Mesothelial cell of epicardium (in vitro differentiated cells): ENCODE data around the gene ACTA1. TPM values are rescaled to one million over a fixed set of nuclear protein-coding genes. Genes with fewer than 3 reads are reported as not detected.

ENCODE experiments used
- DNase-seq, 2 experiments: peaks; one replicate each; pipeline ENCODE4 v3.0.0; 2021; ENCODE audit warnings: low spot score in 2 of 2; ENCODE audit not compliant: unreplicated experiment in 2 of 2
- H3K27ac Mint-ChIP-seq: 2 replicates; pipeline ENCODE4 v1.8.0; 2021; ENCODE audit warnings: mixed read lengths
- H3K27me3 Mint-ChIP-seq: 2 replicates; pipeline ENCODE4 v1.8.0; 2021; ENCODE audit warnings: low read depth, mixed read lengths
- H3K36me3 Mint-ChIP-seq: 2 replicates; pipeline ENCODE4 v1.8.0; 2021; ENCODE audit warnings: mixed read lengths
- H3K4me1 Mint-ChIP-seq: 2 replicates; pipeline ENCODE4 v1.8.0; 2021; ENCODE audit warnings: mixed read lengths
- H3K4me3 Mint-ChIP-seq: 2 replicates; pipeline ENCODE4 v1.8.0; 2021; ENCODE audit warnings: mild to moderate bottlenecking, moderate library complexity, mixed read lengths
- H3K9me3 Mint-ChIP-seq: 2 replicates; pipeline ENCODE4 v1.8.0; 2021; ENCODE audit warnings: mixed read lengths
- total RNA-seq: library from RNA; stranded (reverse); gene quantifications from 3 replicates; pipeline ENCODE4 v1.2.1, GENCODE V29; 2021
- TF ChIP-seq, protein P1 (sequence below): fragments of 200-600 bp; sonication (generic); IDR thresholded peaks from one replicate; pipeline ENCODE4 v1.5.0; 2021; ENCODE audit warnings: antibody characterized with exemption; ENCODE audit not compliant: unreplicated experiment

Gene ACTA1
- total RNA-seq, 1 donor from 2014 or later: 3.6 TPM

DNA sequence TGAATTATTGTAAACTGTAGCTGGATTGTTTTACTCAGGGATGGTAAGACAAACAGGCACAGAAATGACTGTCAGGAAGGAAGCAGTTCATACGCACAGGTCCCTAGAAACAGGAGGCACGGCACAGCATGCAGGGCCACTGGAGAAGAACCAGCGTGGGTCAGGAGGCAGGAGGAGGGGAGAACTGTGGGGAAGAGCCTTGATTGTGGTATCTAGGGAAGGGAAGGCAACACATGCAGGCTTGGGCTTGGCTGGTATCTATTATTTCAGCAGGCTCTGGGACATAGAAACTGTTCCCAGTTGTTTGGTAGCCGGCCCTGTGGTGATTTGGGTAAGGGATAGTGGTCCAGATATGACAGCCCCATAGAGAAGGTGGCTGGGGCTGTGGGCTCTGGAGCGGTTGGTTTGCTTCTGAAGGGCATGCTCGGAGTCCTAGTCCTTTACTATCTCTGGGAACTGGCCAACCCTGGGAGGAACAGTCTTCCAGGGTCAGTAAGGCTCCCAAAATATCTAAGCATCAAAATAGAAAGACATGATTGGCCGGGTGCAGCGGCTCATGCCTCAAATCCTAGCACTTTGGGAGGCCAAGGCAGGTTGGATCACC lies 47.9 kb downstream of the ACTA1 start:
- DNase-seq: no peak
- Mint-ChIP-seq H3K27me3 (peaks cover 34% of the 10 kb centered on the region), H3K27ac (no peak overlapping the region), H3K36me3 (no peaks in the 10 kb centered on the region), H3K9me3 (peaks cover 6% of the 10 kb centered on the region), H3K4me3 (no peak overlapping the region), H3K4me1 (no peaks in the 10 kb centered on the region)
- TF ChIP-seq, protein P1, sequence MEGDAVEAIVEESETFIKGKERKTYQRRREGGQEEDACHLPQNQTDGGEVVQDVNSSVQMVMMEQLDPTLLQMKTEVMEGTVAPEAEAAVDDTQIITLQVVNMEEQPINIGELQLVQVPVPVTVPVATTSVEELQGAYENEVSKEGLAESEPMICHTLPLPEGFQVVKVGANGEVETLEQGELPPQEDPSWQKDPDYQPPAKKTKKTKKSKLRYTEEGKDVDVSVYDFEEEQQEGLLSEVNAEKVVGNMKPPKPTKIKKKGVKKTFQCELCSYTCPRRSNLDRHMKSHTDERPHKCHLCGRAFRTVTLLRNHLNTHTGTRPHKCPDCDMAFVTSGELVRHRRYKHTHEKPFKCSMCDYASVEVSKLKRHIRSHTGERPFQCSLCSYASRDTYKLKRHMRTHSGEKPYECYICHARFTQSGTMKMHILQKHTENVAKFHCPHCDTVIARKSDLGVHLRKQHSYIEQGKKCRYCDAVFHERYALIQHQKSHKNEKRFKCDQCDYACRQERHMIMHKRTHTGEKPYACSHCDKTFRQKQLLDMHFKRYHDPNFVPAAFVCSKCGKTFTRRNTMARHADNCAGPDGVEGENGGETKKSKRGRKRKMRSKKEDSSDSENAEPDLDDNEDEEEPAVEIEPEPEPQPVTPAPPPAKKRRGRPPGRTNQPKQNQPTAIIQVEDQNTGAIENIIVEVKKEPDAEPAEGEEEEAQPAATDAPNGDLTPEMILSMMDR: no peak

- peaks cover 3% of the 10 kb centered on the region for H3K9me3 Mint-ChIP-seq
- no peak for DNase-seq
- H3K27me3 Mint-ChIP-seq: peaks cover 41% of the 10 kb centered on the region
- no peaks in the 10 kb centered on the region for H3K36me3 Mint-ChIP-seq
- H3K27ac Mint-ChIP-seq: no peak overlapping the region
- no peak overlapping the region for H3K4me3 Mint-ChIP-seq
- TF ChIP-seq, protein P1: no peak
- no peaks in the 10 kb centered on the region for H3K4me1 Mint-ChIP-seq
Measured at GRCh38 chr1:229384822-229385221, 49.1 kb downstream of the ACTA1 start.

GRCh38 chr1:229383961-229384360 lies 49.9 kb downstream of the ACTA1 start:
- Mint-ChIP-seq H3K9me3 (no peaks in the 10 kb centered on the region), H3K27me3 (peaks cover 40% of the 10 kb centered on the region), H3K27ac (no peak overlapping the region), H3K4me3 (no peak overlapping the region), H3K36me3 (no peaks in the 10 kb centered on the region), H3K4me1 (no peaks in the 10 kb centered on the region)
- TF ChIP-seq, protein P1: no peak
- DNase-seq: no peak

- no peaks in the 10 kb centered on the region for H3K9me3 Mint-ChIP-seq
- no peak overlapping the region for H3K27ac Mint-ChIP-seq
- H3K36me3 Mint-ChIP-seq: no peaks in the 10 kb centered on the region
- H3K27me3 Mint-ChIP-seq: peaks cover 37% of the 10 kb centered on the region
- H3K4me3 Mint-ChIP-seq: no peak overlapping the region
- TF ChIP-seq, protein P1: no peak
- no peaks in the 10 kb centered on the region for H3K4me1 Mint-ChIP-seq
- no peak for DNase-seq
Measured at GRCh38 chr1:229383188-229383587, 50.7 kb downstream of the ACTA1 start.

Other genes starting within 250 kb of the ACTA1 start
- 58.7 to 66.5 TPM (median 59.8 TPM) in 3 replicates for gene RAB4A, start 163.0 kb downstream of the ACTA1 start, total RNA-seq
- 7.6 to 8.6 TPM (median 8.3 TPM) in 3 replicates for gene CCSAP, start 91.0 kb downstream of the ACTA1 start, total RNA-seq
- 50.9 to 51.8 TPM (median 51.7 TPM) in 3 replicates for gene NUP133, start 74.2 kb upstream of the ACTA1 start, total RNA-seq
- gene ABCB10, start 124.6 kb upstream of the ACTA1 start, total RNA-seq: 14.6 to 16.7 TPM (median 16.4 TPM) in 3 replicates
- gene TAF5L, start 192.0 kb upstream of the ACTA1 start, total RNA-seq: 19.5 to 21.3 TPM (median 20.9 TPM) in 3 replicates
- 11.3 to 13.1 TPM (median 11.4 TPM) in 3 replicates for gene URB2, start 192.2 kb upstream of the ACTA1 start, total RNA-seq